GM13977 (cell line): ENCODE measurements around the gene ACTR3.

Experiments
- DNase-seq: peaks from one replicate; pipeline ENCODE4 v3.0.0; 2012; ENCODE audit warnings: low spot score
- in situ Hi-C: fragments of 300-500 bp; cut with MboI; formaldehyde crosslinking; loops from one replicate; pipeline ENCODE4 v1.12.0; 2022; ENCODE audit warnings: low sequenced_read_pairs, low pct_unique_long_range_greater_than_20kb, mixed read lengths, inconsistent platforms; ENCODE audit not compliant: unreplicated experiment
- TF ChIP-seq, protein P1 (sequence below): IDR thresholded peaks from 2 replicates; pipeline ENCODE4 v1.5.1; 2012; ENCODE audit warnings: mild to moderate bottlenecking, control low read depth; ENCODE audit not compliant: insufficient read depth; ENCODE audit errors: extremely low read depth, missing control alignments

The ACTR3 gene

DNA sequence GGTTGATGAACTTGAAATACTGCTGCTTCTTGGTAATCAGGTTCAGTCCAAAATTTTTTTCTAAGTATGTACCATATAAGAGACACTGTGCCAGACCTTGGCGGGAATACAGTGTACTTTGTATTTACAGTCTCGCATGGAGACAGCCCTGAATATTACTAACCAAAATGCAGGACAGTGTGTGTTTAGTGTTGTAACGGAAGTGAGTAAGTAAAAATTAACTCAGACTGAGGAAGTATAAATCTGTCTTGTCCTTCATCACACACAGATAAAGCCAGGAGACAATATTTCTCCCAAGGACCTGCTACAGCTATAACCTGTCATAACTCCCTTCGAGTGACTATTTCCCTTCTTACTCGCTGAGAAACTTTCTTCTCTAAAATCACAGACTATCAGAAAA, 76.9 kb downstream of the ACTR3 start:
- in situ Hi-C loops, result no loop called here
- no peak for DNase-seq
- TF ChIP-seq, protein P1, sequence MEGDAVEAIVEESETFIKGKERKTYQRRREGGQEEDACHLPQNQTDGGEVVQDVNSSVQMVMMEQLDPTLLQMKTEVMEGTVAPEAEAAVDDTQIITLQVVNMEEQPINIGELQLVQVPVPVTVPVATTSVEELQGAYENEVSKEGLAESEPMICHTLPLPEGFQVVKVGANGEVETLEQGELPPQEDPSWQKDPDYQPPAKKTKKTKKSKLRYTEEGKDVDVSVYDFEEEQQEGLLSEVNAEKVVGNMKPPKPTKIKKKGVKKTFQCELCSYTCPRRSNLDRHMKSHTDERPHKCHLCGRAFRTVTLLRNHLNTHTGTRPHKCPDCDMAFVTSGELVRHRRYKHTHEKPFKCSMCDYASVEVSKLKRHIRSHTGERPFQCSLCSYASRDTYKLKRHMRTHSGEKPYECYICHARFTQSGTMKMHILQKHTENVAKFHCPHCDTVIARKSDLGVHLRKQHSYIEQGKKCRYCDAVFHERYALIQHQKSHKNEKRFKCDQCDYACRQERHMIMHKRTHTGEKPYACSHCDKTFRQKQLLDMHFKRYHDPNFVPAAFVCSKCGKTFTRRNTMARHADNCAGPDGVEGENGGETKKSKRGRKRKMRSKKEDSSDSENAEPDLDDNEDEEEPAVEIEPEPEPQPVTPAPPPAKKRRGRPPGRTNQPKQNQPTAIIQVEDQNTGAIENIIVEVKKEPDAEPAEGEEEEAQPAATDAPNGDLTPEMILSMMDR, result no peak

DNA sequence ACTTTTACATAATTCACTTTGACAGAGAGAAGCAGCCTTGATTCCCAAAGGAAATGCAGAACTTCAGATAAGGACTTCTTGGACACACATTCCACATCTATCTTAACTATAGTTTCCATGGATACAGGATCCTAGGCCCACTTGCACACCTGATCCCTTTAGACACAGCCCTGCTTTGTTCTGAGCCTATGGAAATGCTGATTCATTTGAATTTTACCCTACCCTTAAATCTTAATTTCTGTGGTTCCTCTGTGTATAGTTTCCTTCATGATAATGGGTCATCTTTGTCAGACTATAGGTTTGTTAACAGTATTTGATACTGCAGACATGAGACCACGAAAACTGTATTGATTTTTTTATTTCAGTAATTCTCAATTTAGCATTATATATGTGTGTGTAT, 77.4 kb downstream of the ACTR3 start:
- no peak for DNase-seq
- in situ Hi-C loops, result no loop called here
- TF ChIP-seq, protein P1, result no peak

DNA sequence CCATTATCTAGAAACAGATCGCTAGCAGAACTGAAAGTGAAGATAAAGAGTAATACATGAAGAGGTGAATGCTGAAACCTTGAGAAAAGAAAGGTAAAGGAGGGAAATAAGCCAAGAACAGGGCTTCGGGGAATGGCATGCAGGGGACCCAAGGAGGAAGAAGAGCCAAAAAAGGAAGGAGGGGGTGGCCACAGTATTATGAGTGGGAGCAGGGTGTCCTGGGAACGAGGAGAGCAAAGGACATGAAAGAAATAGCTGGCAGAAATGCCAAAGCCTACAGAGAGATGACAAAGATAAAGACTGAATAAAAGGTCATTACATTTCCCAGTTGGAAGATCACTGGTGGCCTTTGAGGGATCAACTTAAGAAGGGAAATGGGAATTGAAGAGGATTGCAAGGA, 82.9 kb downstream of the ACTR3 start:
- DNase-seq, result no peak
- TF ChIP-seq, protein P1, result no peak
- in situ Hi-C loops, result no loop called here

DNA sequence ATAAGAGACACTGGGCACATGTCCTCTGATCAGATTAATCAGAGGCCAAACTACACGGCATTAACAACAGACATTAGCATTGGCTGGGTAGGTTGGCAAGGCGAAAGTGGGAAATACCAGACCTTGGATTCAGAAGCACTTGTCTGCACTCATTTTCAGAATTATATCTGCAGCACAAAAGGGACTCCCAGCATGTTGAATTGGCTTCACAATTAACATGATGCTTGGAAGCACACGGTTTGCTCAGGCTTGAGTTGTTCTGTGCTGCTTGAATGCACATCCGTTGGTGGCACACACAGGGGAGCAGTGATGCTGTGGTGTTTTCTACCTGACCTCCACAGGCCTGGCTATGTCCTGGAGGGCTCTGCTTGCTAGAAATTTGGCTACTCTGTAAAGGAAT, 83.9 kb downstream of the ACTR3 start:
- DNase-seq, result no peak
- in situ Hi-C loops, result no loop called here
- TF ChIP-seq, protein P1, result no peak

DNA sequence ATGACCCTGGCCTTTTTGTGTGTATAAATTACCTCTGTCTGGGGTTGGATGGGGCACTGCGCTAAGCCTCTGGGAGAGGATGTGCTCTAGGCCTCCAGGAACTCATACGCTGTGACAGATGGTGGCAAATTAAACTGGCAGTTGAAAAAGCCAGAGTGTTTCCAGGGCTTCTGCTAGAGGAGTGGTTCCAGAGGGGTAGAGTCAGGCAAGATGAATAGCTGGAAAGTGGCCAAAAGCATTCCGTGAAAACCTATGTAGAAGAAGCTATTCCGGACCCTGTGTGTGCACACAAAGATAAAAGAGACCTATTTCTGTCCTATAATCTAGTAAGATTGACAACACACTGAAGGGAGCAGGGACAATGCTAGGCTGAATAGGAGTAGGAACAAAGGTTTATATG, 84.8 kb downstream of the ACTR3 start:
- in situ Hi-C loops, result no loop called here
- DNase-seq, result no peak
- TF ChIP-seq, protein P1, result no peak

DNA sequence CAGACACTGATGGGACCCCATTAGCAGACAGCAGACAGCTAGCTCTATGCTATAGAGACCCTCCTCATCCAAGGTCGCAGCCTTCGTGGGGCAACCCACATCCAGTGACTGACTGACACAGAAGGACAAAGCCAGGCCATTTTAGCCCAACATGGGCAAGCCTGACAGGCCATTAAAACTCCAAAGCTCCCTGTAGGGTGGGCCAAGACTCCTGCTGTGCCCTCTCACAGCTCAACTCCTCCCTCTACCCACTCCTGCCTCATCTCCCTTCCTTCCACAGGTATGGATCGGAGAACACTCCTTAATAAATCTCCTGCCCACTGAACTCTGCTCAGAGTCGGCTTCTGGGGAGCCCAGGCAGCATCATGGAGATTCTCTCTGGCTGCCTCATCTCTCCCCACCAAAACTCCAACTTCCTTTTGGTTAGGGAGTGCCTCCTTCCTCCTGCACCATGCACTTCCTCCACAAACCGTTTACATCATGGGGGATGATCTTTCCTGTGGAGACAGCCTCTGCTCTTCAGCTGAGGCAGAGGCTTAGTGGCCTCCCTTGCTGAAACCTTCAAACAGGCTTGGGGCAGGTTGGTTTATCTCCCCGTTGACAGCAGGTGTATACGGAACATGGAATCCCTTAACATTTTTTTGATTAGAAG, 86.5 kb downstream of the ACTR3 start:
- DNase-seq, result no peak
- TF ChIP-seq, protein P1, result no peak
- in situ Hi-C loops, result no loop called here

DNA sequence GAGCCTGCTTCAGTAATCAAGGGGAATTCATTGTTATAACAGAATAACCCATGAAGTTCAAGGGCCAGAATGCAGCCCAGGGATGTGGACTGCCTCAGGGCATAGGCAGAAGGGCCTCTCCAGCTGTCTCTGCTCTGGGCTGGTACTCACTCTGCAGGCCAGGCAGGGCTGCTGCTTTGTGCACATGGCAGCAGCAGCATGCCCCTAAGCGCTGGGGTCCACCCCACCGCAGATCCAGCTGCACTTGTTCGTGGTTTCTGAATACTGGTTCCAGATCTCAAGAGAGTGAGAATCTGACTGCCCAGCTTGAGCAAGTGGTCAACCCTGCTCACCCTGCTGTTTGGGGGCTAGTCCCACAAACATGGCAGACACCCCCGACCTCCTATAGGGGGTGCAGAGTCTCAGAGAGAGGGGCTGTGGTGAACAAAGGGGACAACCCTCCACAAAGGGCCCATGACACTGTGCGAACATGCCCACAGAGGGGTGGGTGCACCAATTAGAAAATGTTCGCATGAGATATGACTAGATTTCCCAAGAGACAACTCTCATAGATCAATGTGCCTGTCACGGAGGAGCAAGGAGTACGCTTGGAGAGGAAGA, 87.3 kb downstream of the ACTR3 start:
- DNase-seq, result no peak
- in situ Hi-C loops, result no loop called here
- TF ChIP-seq, protein P1, result no peak
